Keratinocyte (primary cell): Measurements from ENCODE around the gene ELANE.
"Not testable (repeated sequence)": the region's sequence is repeated elsewhere in the genome, so short reads cannot be mapped to it uniquely, and the experiment has no call there.

Experiments used
- EZH2 ChIP-seq: IDR thresholded peaks from one replicate; pipeline ENCODE4 v1.6.1; 2012; ENCODE audit warnings: inconsistent platforms, mild to moderate bottlenecking, low read length, moderate library complexity
- TF ChIP-seq, protein P1 (sequence below), 3 experiments: IDR thresholded peaks in 1 of 3; conservative IDR thresholded peaks in 1 of 3; optimal IDR thresholded peaks in 1 of 3; 2 replicates in 2 of 3; 3 replicates in 1 of 3; pipeline versions ENCODE3 to v1.5.1; 2011; ENCODE audit warnings: low read length in 3 of 3, mild to moderate bottlenecking in 3 of 3, moderate library complexity in 2 of 3, control low read depth in 1 of 3, inconsistent platforms in 1 of 3; ENCODE audit not compliant: insufficient read depth in 2 of 3; ENCODE audit errors: extremely low read depth in 1 of 3

DNA sequence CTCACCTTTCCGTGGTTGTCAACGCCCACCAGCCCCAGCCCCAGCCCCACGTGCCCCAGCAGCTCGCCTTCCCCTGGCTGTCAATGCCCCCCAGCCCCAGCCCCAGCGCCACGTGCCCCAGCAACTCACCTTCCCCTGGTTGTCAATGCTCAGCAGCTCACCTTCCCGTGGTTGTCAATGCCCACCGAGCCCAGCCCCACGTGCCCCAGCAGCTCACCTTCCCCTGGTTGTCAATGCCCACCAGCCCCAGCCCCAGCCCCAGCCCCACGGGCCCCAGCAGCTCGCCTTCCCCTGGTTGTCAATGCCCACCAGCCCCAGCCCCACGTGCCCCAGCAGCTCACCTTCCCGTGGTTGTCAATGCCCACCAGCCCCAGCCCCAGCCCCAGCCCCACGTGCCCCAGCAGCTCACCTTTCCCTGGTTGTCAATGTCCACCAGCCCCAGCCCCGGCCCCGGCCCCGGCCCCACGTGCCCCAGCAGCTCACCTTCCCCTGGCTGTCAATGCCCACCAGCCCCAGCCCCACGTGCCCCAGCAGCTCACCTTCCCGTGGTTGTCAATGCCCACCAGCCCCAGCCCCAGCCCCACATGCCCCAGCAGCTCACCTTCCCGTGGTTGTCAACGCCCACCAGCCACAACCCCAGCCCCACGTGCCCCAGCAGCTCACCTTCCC is 26.0 kb downstream of the ELANE start:
- TF ChIP-seq, protein P1, sequence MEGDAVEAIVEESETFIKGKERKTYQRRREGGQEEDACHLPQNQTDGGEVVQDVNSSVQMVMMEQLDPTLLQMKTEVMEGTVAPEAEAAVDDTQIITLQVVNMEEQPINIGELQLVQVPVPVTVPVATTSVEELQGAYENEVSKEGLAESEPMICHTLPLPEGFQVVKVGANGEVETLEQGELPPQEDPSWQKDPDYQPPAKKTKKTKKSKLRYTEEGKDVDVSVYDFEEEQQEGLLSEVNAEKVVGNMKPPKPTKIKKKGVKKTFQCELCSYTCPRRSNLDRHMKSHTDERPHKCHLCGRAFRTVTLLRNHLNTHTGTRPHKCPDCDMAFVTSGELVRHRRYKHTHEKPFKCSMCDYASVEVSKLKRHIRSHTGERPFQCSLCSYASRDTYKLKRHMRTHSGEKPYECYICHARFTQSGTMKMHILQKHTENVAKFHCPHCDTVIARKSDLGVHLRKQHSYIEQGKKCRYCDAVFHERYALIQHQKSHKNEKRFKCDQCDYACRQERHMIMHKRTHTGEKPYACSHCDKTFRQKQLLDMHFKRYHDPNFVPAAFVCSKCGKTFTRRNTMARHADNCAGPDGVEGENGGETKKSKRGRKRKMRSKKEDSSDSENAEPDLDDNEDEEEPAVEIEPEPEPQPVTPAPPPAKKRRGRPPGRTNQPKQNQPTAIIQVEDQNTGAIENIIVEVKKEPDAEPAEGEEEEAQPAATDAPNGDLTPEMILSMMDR (optimal IDR thresholded peaks at IDR 0.05 in 1 of 3, IDR thresholded peaks at IDR 0.05 in 1 of 3, conservative IDR thresholded peaks at IDR 0.05 in 1 of 3; ENCODE audit: extremely low read depth in 1 of 3, insufficient read depth in 2 of 3, low read length in 3 of 3) = not testable (repeated sequence)
- TF ChIP-seq EZH2 = not testable (repeated sequence)
